Mesendoderm (in vitro differentiated cells): ENCODE results near the gene CCDC8.

ENCODE experiments used
- DNase-seq: peaks from one replicate; pipeline ENCODE4 v3.0.0; 2013
- H2AK5ac ChIP-seq: 2 replicates; pipeline ENCODE4 v1.6.1; 2013; ENCODE audit warnings: low read length, inconsistent platforms
- H2BK120ac ChIP-seq: 2 replicates; pipeline ENCODE4 v1.6.1; 2013; ENCODE audit warnings: low read depth, mild to moderate bottlenecking, low read length, moderate library complexity, mixed read lengths
- H2BK15ac ChIP-seq: replicated peaks from 2 replicates; pipeline ENCODE4 v1.6.1; 2013; ENCODE audit warnings: low read depth, mild to moderate bottlenecking, moderate library complexity
- H2BK5ac ChIP-seq: 2 replicates; pipeline ENCODE4 v1.6.1; 2013; ENCODE audit warnings: low read length, inconsistent platforms
- H3K18ac ChIP-seq: 2 replicates; pipeline ENCODE4 v1.6.1; 2013; ENCODE audit warnings: mild to moderate bottlenecking, low read length, mixed read lengths
- H3K23ac ChIP-seq: one replicate; pipeline ENCODE4 v1.6.1; 2013; ENCODE audit warnings: low read length
- H3K27ac ChIP-seq: 2 replicates; pipeline ENCODE4 v1.5.1; 2013; ENCODE audit warnings: low read depth, mild to moderate bottlenecking, inconsistent platforms, low read length, moderate library complexity
- H3K27me3 ChIP-seq: 2 replicates; pipeline ENCODE4 v1.6.1; 2013; ENCODE audit warnings: low read length, control low read depth, mild to moderate bottlenecking, inconsistent platforms; ENCODE audit not compliant: insufficient read depth, poor library complexity
- H3K36me3 ChIP-seq: 2 replicates; pipeline ENCODE4 v1.6.1; 2013; ENCODE audit warnings: low read length, inconsistent platforms; ENCODE audit not compliant: control insufficient read depth, insufficient read depth
- H3K4ac ChIP-seq: one replicate; pipeline ENCODE4 v1.6.1; 2013; ENCODE audit warnings: low read depth, mild to moderate bottlenecking, low read length, moderate library complexity
- H3K4me1 ChIP-seq: 2 replicates; pipeline ENCODE4 v1.6.1; 2013; ENCODE audit warnings: low read depth, low read length, inconsistent platforms; ENCODE audit not compliant: control insufficient read depth
- H3K4me2 ChIP-seq: 2 replicates; pipeline ENCODE4 v1.6.1; 2013; ENCODE audit warnings: low read length
- H3K4me3 ChIP-seq: 2 replicates; pipeline ENCODE4 v1.5.1; 2013; ENCODE audit warnings: mild to moderate bottlenecking, low read length
- H3K56ac ChIP-seq: one replicate; pipeline ENCODE4 v1.6.1; 2013; ENCODE audit warnings: low read length
- H3K79me1 ChIP-seq: 2 replicates; pipeline ENCODE4 v1.6.1; 2013; ENCODE audit warnings: low read length, inconsistent platforms
- H3K79me2 ChIP-seq: 2 replicates; pipeline ENCODE4 v1.6.1; 2013; ENCODE audit warnings: mild to moderate bottlenecking, low read length; ENCODE audit not compliant: control insufficient read depth, insufficient read depth
- H3K9ac ChIP-seq: 2 replicates; pipeline ENCODE4 v1.6.1; 2013; ENCODE audit warnings: low read length, inconsistent platforms
- H4K5ac ChIP-seq: one replicate; pipeline ENCODE4 v1.6.1; 2013; ENCODE audit warnings: low read length
- H4K8ac ChIP-seq: one replicate; pipeline ENCODE4 v1.6.1; 2013; ENCODE audit warnings: low read depth, mild to moderate bottlenecking, control low read depth, low read length, moderate library complexity
- WGBS: extraction: QIAGEN DNeasy Blood & Tissue Kit; methylation state at CpG from one replicate; pipeline ENCODE4 v1.1.7; 2013; ENCODE audit warnings: low lambda C conversion rate, missing lambda C conversion rate; ENCODE audit not compliant: insufficient coverage; ENCODE audit errors: extremely low coverage; 5-methylcytosine and 5-hydroxymethylcytosine counted together

The CCDC8 gene

GRCh38 chr19:46410205-46411087, 2.9 kb downstream of the CCDC8 start:
- peaks cover 5% of the 10 kb centered on the region for H3K27me3 ChIP-seq
- WGBS, result no CpG with 5 or more reads among the region's 13 CpGs

GRCh38 chr19:46409191-46409590, 4.2 kb downstream of the CCDC8 start:
- Histone ChIP-seq H3K4me3 (no peak overlapping the region), H2BK5ac (no peak overlapping the region), H2BK15ac (no peak overlapping the region), H4K8ac (no peak overlapping the region), H3K79me1 (peaks cover 13% of the 10 kb centered on the region), H3K4me2 (no peak overlapping the region), H3K36me3 (no peaks in the 10 kb centered on the region), H3K27me3 (peaks cover 5% of the 10 kb centered on the region), H2AK5ac (no peak overlapping the region), H2BK120ac (no peak overlapping the region), H3K4me1 (peaks cover 4% of the 10 kb centered on the region), H3K27ac (no peak overlapping the region), H3K56ac (no peak overlapping the region), H3K18ac (no peak overlapping the region), H3K23ac (no peak overlapping the region), H3K9ac (no peak overlapping the region), H3K79me2 (peaks cover 13% of the 10 kb centered on the region), H3K4ac (no peak overlapping the region), H4K5ac (no peak overlapping the region)
- WGBS, result no CpG with 5 or more reads among the region's 3 CpGs
- no peak for DNase-seq

More at GRCh38 chr19:46410205-46411087, 2.9 kb downstream of the CCDC8 start:
- Histone ChIP-seq H2BK5ac (no peak overlapping the region), H3K79me2 (peaks cover 13% of the 10 kb centered on the region), H3K4me1 (peaks cover 4% of the 10 kb centered on the region), H3K4ac (no peak overlapping the region), H3K23ac (no peak overlapping the region), H3K4me3 (no peak overlapping the region), H3K79me1 (peaks cover 13% of the 10 kb centered on the region), H3K27ac (no peak overlapping the region), H2BK15ac (no peak overlapping the region), H4K8ac (no peak overlapping the region), H4K5ac (no peak overlapping the region), H3K18ac (no peak overlapping the region), H3K56ac (no peak overlapping the region), H3K36me3 (no peaks in the 10 kb centered on the region), H3K4me2 (no peak overlapping the region), H2AK5ac (no peak overlapping the region), H3K9ac (no peak overlapping the region), H2BK120ac (no peak overlapping the region)
- no peak for DNase-seq

GRCh38 chr19:46408664-46409039, 4.7 kb downstream of the CCDC8 start:
- DNase-seq, result peak; percentile 62
- peaks cover 5% of the 10 kb centered on the region for H3K27me3 ChIP-seq

GRCh38 chr19:46407856-46408663, 5.3 kb downstream of the CCDC8 start:
- H3K4ac ChIP-seq, result no peak overlapping the region
- no peak overlapping the region for H2BK5ac ChIP-seq
- no peak overlapping the region for H3K27ac ChIP-seq
- H3K4me3 ChIP-seq, result no peak overlapping the region
- peak overlapping the region; percentile 36 for H3K4me2 ChIP-seq
- H4K5ac ChIP-seq, result no peak overlapping the region
- no peaks in the 10 kb centered on the region for H3K36me3 ChIP-seq
- H2BK120ac ChIP-seq, result no peak overlapping the region
- H3K56ac ChIP-seq, result peak overlapping the region; percentile 73
- H4K8ac ChIP-seq, result no peak overlapping the region
- peaks cover 1% of the 10 kb centered on the region for H3K4me1 ChIP-seq
- no peak overlapping the region for H3K18ac ChIP-seq
- no peak overlapping the region for H2BK15ac ChIP-seq
- H3K27me3 ChIP-seq, result peaks cover 5% of the 10 kb centered on the region
- no peak overlapping the region for H2AK5ac ChIP-seq
- no peak for DNase-seq
- peaks cover 13% of the 10 kb centered on the region for H3K79me2 ChIP-seq
- peak overlapping the region; percentile 20 for H3K9ac ChIP-seq
- peaks cover 13% of the 10 kb centered on the region for H3K79me1 ChIP-seq
- no CpG with 5 or more reads among the region's 23 CpGs for WGBS
- H3K23ac ChIP-seq, result peak overlapping the region; percentile 3

More at GRCh38 chr19:46408664-46409039, 4.7 kb downstream of the CCDC8 start:
- H3K36me3 ChIP-seq, result no peaks in the 10 kb centered on the region
- H2AK5ac ChIP-seq, result no peak overlapping the region
- peaks cover 1% of the 10 kb centered on the region for H3K4me1 ChIP-seq
- H3K4me3 ChIP-seq, result no peak overlapping the region
- no peak overlapping the region for H4K8ac ChIP-seq
- H3K9ac ChIP-seq, result peak overlapping the region; percentile 20
- no peak overlapping the region for H4K5ac ChIP-seq
- no peak overlapping the region for H3K23ac ChIP-seq
- H3K18ac ChIP-seq, result no peak overlapping the region
- no peak overlapping the region for H3K4ac ChIP-seq
- peaks cover 13% of the 10 kb centered on the region for H3K79me1 ChIP-seq
- H3K79me2 ChIP-seq, result peaks cover 13% of the 10 kb centered on the region
- no peak overlapping the region for H2BK5ac ChIP-seq
- no peak overlapping the region for H3K27ac ChIP-seq
- peak overlapping the region; percentile 73 for H3K56ac ChIP-seq
- no peak overlapping the region for H2BK15ac ChIP-seq
- WGBS, result no CpG with 5 or more reads among the region's 11 CpGs
- H3K4me2 ChIP-seq, result peak overlapping the region; percentile 36
- H2BK120ac ChIP-seq, result no peak overlapping the region

GRCh38 chr19:46406976-46407375, 6.4 kb downstream of the CCDC8 start:
- Histone ChIP-seq H3K4me2 (no peak overlapping the region), H3K4ac (no peak overlapping the region), H3K27me3 (peaks cover 5% of the 10 kb centered on the region), H3K27ac (no peak overlapping the region), H3K79me2 (peaks cover 4% of the 10 kb centered on the region), H4K5ac (no peak overlapping the region), H3K18ac (no peak overlapping the region), H3K36me3 (no peaks in the 10 kb centered on the region), H2AK5ac (no peak overlapping the region), H2BK5ac (no peak overlapping the region), H3K56ac (no peak overlapping the region), H3K79me1 (peaks cover 10% of the 10 kb centered on the region), H3K4me3 (no peak overlapping the region), H4K8ac (no peak overlapping the region), H3K23ac (no peak overlapping the region), H3K4me1 (peaks cover 1% of the 10 kb centered on the region), H2BK120ac (no peak overlapping the region), H3K9ac (no peak overlapping the region), H2BK15ac (no peak overlapping the region)
- DNase-seq, result no peak
- WGBS, result no CpG with 5 or more reads among the region's 6 CpGs
